ENCODE results near the gene ATP11B. TPM values are rescaled to one million over a fixed set of nuclear protein-coding genes. Genes with fewer than 3 reads are reported as not detected.

ATP11B gene
- total RNA-seq, 2 donors from 2014 or later: 158 to 160 TPM

DNA sequence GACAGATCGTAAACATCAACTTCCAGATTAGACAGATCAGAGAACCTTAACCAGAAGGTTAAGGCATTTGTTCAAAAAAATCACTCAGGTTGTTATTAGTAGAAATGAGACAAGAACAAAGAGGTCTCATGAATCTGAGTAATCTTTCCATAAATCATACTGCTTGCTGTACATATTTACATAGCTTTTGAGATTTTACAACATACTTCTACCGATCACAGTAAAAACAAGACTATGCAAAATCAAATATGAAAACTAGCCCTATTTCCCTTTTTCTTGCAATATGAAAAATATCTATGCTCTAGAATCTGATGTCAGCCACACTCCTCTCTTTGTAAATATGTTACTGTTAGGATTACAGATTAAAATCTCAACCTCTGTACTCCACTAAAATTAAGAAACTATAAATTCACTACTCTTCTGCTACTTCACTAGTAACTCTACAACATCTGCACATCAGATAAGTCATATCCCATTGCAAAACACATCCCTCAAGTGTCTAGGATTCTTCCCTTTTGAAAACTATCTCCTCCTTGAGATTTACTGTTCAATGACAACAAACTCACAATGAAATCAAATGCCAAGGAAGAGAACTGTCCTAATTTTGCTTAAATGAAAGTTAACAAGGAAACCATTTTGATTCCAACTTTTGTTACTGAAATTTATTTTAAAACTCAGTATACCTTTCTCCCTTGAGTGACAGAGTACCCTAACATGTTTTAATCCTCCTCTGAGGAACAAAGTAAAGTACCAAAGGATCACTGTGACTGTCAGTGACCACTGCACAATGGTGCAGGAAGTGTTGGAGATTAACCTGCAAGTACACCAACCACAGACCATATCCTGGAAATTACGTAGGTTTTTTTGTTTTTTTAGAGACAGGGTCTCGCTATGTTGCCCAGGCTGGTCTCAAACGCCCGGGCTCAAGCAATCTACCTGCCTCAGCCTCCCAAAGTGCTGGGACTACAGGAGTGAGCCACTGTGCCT, 174.2 kb downstream of the ATP11B start:
- peaks cover 39 to 43% of the 10 kb centered on the region in 2 donors for H3K4me1 Mint-ChIP-seq (ENCODE audit: low read depth in 2 of 2)
- peaks cover 4% of the 10 kb centered on the region for H3K36me3 Mint-ChIP-seq
- peak overlapping the region; percentile 81 to 88 for H3K27ac Mint-ChIP-seq
- DNase-seq (ENCODE audit: low spot score): no peak
- H3K27me3 Mint-ChIP-seq: no peaks in the 10 kb centered on the region
- H3K9me3 Mint-ChIP-seq: no peaks in the 10 kb centered on the region
- peak; percentile 82 to 94 for ATAC-seq
- H3K4me3 Mint-ChIP-seq: peak overlapping the region; percentile 83

DNA sequence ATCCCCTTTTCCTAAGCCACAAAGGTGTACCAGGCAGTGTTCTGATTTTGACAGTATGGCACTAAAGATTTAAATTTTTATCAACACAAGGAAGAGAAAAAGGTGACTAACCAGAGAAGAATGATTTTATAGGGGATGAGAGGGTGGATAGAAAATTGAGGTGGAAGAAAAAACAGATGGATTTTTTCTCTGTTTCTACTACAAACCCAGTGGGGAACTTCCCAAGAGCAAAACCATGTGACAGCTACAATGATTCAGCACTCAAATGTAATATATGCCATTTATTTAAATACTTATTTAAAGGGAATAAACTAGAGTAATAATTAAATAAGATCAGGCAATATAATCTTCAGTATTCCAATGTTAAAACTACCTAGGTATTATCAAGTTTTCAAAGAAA, 176.0 kb downstream of the ATP11B start:
- Mint-ChIP-seq H3K9me3 (no peaks in the 10 kb centered on the region), H3K27ac (peak overlapping the region; percentile 81 to 88), H3K27me3 (no peaks in the 10 kb centered on the region), H3K4me1 (ENCODE audit: low read depth in 2 of 2) (peaks cover 35 to 41% of the 10 kb centered on the region in 2 donors), H3K4me3 (no peak overlapping the region), H3K36me3 (no peaks in the 10 kb centered on the region)
- ATAC-seq: no peak
- no peak for DNase-seq (ENCODE audit: low spot score)

DNA sequence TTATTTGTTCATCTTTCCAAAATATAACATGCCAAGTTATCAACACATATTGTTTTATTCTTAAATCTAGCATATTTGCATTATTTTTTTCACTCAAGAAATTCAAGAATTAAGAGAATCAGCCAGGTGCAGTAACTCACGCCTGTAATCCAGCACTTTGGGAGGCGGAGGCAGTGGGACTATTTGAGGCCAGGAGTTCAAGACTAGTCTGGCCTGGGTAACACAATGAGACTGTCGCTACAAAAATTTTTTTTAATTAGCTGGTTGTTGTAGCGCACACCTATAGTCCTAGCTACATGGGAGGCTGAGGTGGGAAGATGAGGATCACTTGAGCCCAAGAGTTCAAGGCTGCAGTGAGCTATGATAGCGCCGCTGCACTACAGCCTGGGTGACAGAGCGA, 176.5 kb downstream of the ATP11B start:
- DNase-seq (ENCODE audit: low spot score) (no peak), ATAC-seq (no peak)
- no peaks in the 10 kb centered on the region for H3K36me3 Mint-ChIP-seq
- no peaks in the 10 kb centered on the region for H3K27me3 Mint-ChIP-seq
- no peak overlapping the region for H3K27ac Mint-ChIP-seq
- H3K4me1 Mint-ChIP-seq (ENCODE audit: low read depth in 2 of 2): peaks cover 35 to 41% of the 10 kb centered on the region in 2 donors
- H3K9me3 Mint-ChIP-seq: no peaks in the 10 kb centered on the region
- H3K4me3 Mint-ChIP-seq: no peak overlapping the region

GRCh38 chr3:182970811-182971418, 177.6 kb downstream of the ATP11B start:
- Mint-ChIP-seq H3K9me3 (no peaks in the 10 kb centered on the region), H3K4me3 (no peak overlapping the region), H3K36me3 (no peaks in the 10 kb centered on the region), H3K4me1 (ENCODE audit: low read depth in 2 of 2) (peaks cover 30 to 42% of the 10 kb centered on the region in 2 donors), H3K27me3 (no peaks in the 10 kb centered on the region), H3K27ac (no peak overlapping the region)
- DNase-seq (ENCODE audit: low spot score) (no peak), ATAC-seq (no peak)

Other genes with a start within 250 kb of the ATP11B start
- gene DCUN1D1, start 187.0 kb downstream of the ATP11B start, total RNA-seq: 10 to 100 TPM; 49.6 to 55.9 TPM